ENCODE results near the gene CORO2B. TPM values are rescaled to one million over a fixed set of nuclear protein-coding genes. Genes with fewer than 3 reads are reported as not detected.
"Not testable (repeated sequence)": the region's sequence is repeated elsewhere in the genome, so short reads cannot be mapped to it uniquely, and the experiment has no call there.

CORO2B gene
- total RNA-seq, 1 donor from 2014 or later: 3.4 TPM

DNA sequence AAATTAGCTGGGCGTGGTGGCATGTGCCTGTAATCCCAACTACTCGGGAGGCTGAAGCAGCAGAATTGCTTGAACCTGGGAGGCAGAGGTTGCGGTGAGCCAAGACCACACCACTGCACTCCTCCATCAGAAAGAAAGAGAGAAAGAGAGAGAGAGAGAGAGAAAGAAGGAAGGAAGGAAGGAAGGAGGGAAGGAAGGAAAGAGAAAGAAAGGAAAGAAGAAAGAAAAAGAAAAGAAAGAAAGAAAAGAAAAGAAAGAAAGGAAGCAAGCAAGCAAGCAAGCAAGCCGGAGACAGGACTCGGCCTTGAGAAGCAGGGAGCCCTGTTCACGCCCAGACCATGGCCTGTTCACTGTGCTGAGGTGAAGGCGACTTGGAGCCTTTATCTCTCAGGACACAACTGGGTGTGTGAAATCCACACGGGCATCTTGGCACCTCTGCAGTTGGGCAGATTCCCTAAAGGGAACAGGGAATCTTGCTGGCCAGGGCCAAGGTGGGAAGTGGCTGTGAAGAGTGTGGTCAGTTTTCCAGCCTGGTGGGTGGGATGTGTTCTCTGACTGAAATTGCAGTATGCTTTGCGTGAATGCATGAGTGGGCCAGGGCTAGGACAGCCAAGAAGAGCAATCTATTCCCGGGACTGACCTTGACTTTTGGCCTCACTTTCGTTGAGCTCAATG, 90.3 kb downstream of the CORO2B start:
- DNase-seq (ENCODE audit: low read depth, low spot score): no peak

DNA sequence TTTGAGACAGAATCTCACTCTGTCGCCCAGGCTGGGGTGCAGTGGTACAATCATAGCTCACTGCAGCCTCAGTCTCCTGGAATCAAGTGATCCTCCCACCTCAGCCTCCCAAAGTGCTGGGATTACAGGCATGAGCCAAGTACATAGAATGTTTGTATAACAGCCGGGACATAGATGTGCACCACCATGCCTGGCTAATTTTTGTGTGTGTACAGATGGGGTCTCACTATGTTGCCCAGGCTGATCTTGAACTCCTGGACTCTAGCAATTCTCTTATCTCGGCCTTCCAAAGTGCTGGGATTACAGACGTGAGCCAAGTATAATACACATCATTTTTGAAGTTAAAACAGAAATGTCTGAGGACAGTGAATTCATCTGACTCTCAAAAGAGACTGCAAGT, 93.5 kb downstream of the CORO2B start:
- DNase-seq (ENCODE audit: low read depth, low spot score): no peak

DNA sequence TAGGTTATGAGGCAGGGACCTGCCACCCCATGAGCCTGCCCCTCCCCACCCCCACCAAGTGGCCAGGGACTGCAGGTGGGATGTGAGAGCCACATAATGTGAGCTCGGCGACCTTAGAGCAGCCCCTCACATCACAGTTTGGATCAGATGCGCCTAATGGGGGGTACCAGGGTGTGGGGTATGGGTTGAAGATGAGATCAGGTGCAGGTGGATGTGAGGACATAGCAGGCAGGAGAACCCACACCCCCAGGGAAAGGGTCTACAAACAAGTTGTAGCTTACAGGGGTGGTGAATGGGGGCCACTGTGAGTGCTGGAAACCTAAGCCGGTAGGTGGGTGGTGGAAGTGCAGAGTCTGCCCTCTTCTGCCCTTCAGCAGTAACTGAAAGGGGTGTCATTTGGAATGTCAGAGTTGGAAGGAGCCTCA, 94.0 kb downstream of the CORO2B start:
- no peak for DNase-seq (ENCODE audit: low read depth, low spot score)

DNA sequence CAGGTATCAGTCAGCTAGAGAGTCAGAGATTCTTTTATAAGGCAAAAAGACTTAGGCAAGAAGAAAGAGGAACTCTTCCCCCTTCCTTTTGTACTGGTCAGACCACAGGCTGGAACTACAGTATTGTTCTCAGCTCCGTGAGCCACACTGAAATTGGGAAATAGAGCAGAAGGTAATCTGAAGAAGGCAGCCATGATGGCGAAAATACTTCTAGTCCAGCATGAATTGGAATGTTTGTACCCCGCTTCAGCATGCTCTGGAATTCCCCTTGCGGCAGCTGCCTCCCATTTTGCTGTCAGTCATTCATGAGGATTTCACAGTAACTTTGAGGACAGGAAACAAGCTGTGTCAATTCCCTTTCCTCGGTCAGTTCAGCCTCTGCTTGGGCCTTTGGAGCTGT, 96.2 kb downstream of the CORO2B start:
- no peak for DNase-seq (ENCODE audit: low read depth, low spot score)

DNA sequence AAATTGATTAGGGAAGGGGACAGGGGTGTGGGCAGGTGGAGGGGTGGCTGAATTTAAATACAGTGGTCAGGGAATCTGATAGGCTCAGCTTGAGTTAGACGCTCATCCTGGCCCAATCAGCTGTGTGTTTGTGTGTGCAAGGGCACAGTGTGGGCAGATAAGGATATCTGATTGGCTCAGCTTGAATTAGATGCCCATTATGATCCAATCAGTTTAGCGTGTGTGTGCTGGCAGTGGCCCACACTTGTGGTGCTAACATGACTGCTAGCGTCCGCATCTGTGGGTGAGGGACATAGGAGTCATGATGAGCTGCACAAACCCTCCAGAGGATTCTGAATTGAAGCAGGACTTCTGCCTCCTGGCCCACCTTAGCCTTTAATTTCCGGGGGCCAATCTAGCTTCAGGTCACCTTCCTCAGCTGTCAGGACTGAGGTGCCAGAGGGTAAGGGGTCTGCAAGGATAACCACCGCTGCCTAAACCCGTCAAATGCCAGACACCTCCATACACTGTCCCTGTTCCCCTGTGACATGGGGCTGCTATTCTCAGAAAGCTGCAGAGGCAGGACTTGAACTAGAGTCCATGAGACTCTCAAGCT, 97.3 kb downstream of the CORO2B start:
- no peak for DNase-seq (ENCODE audit: low read depth, low spot score)

DNA sequence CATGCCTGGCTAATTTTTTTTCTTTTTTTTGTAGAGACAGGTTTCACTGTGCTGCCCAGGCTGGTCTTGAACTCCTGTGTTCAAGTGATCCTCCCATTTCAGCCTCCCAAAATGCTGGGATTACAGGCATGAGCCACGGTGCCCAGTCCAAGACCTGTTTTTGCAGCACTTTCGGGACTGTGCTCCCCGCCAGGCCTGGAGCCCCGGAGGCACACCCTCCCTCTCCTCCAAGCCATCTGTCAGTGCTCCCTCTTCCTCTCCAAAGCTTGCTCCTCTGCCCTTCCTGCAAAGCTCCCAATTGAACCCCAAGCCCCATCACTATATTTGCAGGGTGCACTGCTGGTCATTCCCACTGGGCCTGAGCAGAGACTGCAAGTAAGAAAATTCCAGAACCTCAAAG, 98.1 kb downstream of the CORO2B start:
- DNase-seq (ENCODE audit: low read depth, low spot score): no peak

DNA sequence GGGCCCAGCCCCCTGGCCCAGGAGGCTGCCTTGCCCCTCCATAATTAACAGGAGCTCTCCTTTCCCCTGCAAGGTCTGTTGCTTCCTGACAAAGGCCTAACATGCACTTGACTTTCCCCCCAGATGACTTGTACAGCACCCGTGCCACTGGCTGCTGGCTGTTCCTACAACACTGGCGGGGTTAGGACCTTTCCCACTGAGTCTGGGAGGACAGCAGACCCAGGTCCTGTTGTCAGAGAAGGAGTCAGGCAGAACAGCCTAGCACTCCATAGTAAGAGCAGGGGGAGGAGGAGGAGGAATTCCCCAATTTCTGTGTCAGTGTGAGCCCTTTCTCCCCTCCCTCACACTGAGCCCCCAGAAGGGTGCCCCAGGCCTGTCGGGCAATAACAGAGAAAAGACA, 99.2 kb downstream of the CORO2B start:
- no peak for DNase-seq (ENCODE audit: low read depth, low spot score)

DNA sequence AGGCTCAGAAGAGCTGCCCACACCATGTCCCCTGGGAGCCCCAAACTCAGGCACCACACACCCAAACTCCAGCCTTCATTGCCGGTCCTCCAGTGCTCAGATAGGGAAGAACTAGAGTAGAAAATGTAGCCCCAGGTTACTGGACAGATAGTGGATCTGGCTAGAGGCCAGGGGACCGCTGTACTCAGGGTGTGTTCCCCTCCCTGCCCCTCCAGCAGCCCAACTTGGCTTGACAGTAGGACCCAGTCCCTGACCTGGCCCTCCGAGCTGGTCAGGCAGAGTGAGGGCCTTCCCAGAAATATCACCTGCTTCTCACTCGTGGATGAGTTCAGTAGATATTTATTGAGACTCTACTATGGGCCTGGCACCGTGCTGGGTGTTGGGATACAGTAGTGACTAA, 100.0 kb downstream of the CORO2B start:
- DNase-seq (ENCODE audit: low read depth, low spot score): no peak

DNA sequence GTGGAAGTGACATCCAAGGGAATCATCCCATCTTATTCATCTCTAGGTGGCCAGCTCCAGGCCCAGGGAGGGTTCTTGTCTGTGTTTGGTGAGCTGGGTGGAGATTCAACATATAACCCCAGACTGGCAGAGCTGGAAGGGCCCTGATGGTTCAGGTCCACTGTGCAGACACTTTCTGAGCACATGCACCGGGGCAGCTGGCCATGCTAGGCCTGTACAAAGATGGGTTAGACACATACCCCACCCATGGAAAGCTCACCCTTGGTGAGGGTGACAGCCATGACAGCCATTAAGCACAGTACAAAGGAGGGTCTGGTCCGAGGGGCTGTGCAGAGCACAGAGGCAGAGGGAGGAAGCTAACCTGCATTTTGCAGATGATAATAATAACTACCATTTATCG, 100.4 kb downstream of the CORO2B start:
- DNase-seq (ENCODE audit: low read depth, low spot score): no peak

DNA sequence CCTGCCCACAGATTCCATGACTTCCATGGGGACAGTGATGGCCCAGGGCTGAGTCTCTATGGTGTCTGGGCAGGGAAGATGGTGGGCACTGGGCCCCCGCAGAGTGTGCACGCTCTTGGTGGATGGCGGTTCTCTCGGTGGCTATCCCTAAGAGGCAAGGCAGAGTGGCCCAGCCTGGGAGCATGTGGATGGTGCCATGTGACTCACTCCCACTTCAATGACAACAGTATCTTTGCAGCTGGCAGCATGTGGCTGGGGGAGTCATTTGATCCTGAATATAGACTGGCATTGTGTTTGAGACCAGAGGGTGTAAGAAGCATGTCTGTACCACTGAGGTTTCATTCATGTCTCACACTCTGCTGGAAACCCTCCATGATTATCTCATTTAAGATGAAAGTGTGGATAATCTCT, 101.2 kb downstream of the CORO2B start:
- no peak for DNase-seq (ENCODE audit: low read depth, low spot score)

DNA sequence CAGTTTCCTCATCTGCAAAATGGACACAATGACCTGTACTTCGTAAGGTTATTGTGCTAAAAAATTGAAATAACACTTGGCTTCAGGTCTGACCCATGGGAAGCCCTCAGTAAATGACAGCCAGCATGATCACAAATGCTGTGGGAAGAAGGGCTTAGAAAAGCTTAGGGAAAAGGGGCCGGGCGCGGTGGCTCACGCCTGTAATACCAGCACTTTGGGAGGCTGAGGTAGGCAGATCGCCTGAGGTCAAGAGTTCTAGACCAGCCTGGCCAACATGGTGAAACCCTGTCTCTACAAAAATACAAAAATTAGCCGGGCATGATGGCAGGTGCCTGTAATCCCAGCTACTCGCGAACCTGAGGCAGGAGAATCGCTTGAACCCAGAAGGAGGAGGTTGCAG, 102.0 kb downstream of the CORO2B start:
- DNase-seq (ENCODE audit: low read depth, low spot score): not testable (repeated sequence)

DNA sequence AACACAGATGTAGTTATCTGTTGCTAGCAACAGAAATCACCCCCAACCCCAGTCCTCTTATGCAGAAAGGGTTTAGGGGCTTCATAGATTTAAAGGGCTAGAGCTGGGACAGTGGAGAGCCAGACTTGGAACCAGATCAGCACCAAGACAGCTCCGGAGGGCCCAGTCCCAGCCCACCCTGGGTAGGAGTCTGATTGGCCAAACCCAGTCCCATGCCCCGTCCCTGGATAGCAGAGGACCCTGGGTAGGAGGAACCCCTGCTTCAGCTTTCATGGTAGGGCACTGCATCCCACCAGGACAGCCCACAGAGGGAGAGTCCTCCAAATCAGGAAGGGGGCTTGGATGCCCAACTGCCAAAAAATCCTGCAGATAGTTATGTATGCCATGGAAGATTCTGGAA, 103.0 kb downstream of the CORO2B start:
- no peak for DNase-seq (ENCODE audit: low read depth, low spot score)

DNA sequence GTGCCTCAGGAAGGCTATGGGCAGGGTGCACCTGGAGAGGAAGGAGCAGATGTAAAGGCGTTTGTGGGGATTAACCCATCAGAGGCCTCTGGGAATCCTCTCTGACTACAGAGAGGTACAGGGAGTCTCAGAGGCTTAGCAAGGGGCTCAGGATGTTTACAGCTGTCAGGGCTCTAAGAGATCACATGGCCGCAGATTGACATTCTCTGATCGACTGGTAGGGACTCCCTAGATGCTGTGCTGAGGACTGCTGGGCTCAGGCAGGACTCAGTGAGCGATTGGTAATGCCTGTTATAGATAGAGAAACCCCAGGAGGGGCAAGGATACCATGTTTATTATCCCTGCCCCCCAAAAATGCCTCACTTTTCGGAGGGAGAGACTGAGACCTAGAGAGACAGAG, 103.5 kb downstream of the CORO2B start:
- no peak for DNase-seq (ENCODE audit: low read depth, low spot score)

DNA sequence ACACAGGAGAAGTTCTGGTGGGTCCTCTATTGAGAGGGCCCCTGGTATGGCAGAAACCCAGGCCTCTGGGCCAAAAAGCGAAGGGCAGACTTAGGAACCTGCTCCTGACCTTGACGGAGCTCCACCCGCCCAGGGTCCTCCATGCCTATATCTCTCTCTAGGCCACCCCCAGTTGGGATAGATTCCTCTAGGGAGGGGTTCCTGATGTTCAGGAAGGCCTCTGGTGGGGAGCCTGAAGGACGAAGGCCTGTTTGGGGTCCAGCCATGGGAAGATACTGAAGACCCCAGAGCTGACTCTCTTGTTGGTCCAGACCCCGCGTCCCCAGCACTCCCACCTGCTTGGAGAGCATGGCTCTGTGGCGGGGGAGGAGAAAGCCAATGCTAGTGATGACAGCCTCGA, 104.2 kb downstream of the CORO2B start:
- DNase-seq (ENCODE audit: low read depth, low spot score): no peak

DNA sequence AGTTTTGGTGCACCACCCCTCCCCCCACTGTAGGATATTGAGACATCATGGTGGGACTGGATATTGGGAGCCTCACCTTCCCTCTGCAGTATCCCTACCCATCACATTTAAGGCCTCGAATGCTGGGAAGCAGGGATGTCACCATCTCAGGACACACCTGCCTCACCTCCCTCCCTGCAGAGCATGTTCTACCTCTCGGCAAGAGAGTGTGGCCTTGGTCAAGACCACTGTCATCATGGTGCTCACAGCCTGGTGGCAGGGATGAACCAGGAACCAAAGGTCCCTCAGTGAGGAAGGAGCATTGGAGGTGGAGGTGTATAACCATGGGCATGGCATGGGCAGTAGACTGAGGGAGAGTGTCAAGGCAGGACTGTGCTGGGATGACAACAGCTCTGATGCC, 104.8 kb downstream of the CORO2B start:
- DNase-seq (ENCODE audit: low read depth, low spot score): no peak

DNA sequence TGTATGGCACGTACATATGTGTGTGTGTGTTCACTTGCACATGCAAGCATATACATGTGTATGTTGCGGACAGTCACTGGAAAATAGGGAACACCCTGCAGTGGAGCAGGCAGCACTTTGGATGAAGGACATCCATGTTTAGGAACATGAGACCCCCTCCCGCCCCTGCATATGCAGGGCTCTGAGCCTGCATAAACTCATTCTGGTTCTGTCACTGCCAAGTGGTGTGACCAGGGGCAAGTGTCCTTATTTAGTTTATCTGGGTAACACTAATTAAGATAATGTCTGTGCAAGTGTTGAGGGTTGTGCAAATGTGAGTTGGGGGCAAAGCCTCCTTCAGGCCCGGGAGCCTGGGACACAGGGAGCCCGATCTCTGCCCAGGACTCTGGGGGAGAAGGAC, 105.7 kb downstream of the CORO2B start:
- DNase-seq (ENCODE audit: low read depth, low spot score): no peak

DNA sequence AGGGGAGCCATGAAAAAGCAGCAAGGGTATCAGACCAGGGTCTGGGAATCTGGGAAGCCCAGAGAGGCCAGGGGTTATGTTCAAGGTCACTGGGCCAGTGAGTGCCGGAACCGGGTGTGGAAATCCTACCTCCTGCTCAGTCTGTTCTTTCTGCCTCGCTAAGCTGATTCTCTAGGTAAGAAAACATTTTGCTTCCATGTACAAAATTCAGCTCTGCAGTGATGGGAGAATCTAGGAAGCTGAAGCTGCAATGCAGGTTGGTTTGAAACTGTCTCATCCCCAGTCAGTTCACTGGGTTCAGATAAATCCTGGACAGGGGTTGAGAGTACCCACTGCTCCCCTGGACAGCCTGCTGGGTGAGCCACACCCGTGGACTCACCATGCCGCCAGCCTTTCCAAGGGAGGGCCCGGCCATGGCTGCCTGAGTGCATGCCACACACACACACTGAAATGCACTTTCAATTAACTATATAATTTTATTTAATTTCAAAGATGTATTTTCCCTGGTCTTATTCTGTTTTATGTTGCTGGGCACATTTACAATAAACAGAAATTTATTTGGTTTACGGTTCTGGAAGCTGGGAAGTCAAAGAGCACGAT, 108.4 kb downstream of the CORO2B start:
- DNase-seq (ENCODE audit: low read depth, low spot score): no peak

DNA sequence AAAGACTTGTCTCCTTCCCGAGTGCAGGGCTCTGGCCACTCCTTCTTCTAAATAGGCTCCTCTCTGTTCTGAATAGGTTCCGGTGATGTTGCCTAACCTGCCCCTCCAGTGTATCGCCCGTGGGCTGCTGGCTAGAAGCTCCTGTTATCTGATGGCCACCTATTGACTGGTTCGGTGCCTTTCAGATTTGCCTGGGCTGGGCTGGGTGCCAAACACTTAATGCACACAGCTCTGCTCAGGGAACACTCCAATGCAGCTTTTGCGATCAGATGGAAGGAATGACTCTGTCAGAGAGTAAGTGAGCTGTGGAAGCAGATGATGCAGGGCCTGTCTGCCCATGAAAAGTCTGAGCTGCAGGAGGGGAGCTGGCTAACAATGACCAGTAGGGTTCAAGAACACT, 112.9 kb downstream of the CORO2B start:
- DNase-seq (ENCODE audit: low read depth, low spot score): no peak

DNA sequence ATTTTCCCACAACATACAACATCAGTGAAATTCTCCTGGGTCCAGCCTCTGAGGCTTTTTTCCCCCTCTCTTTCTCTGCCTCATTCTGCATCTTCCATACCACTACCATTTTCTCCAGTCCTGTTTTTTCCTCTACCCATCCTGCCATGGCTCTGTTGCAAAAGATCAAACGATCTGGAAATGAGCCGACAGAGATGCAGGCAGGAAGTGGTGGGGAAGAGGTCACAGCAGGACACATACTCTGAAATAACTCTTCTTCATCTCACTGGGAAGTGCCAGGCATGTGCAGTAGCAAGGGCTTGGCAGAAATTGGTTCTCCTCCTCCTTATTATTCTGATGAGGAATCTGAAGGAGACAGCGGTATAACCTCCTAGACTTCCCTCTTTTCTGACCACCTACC, 114.3 kb downstream of the CORO2B start:
- no peak for DNase-seq (ENCODE audit: low read depth, low spot score)

DNA sequence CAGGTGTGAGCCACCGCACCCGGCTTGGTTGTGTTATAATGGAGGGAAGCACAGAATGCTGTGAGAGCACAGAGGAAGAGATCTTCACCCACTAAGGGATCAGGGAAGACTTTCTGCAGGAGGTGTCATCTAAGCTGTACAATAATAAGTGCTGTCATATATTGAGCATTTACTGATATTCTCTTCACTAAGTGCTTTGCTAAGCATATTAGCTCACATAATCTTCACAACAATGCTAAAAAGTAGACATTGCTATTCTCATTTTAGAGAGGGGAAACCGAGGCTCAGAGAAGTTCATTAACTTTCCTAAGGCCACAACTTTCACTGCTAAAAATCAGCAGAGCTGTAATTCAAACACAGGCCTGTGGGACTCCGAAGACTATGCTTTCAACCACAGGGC, 115.3 kb downstream of the CORO2B start:
- no peak for DNase-seq (ENCODE audit: low read depth, low spot score)

DNA sequence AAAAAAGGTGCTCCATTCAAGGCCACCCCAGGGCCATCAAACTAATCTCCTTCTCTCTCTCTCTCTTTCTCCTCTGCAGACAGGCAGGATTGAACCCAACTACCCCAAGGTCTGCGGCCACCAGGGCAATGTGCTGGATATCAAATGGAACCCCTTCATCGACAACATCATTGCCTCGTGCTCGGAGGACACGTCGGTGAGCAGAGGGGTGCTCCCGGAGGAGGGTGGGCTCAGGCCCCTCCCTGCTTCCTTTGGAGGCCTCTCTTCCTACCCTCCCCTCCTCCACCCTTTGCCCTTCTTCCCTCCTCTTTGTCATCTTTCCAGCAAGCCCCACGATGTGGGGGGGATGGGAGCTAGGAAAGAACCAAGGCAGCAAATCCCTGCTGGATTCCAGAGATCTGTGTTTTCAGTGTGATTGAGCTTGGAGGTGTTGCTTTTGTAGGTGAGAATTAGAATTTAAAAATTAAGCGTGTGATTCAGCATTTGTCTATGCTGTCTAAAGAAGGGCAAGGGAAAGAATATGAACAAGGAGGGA, 116.3 kb downstream of the CORO2B start:
- DNase-seq (ENCODE audit: low read depth, low spot score): no peak

DNA sequence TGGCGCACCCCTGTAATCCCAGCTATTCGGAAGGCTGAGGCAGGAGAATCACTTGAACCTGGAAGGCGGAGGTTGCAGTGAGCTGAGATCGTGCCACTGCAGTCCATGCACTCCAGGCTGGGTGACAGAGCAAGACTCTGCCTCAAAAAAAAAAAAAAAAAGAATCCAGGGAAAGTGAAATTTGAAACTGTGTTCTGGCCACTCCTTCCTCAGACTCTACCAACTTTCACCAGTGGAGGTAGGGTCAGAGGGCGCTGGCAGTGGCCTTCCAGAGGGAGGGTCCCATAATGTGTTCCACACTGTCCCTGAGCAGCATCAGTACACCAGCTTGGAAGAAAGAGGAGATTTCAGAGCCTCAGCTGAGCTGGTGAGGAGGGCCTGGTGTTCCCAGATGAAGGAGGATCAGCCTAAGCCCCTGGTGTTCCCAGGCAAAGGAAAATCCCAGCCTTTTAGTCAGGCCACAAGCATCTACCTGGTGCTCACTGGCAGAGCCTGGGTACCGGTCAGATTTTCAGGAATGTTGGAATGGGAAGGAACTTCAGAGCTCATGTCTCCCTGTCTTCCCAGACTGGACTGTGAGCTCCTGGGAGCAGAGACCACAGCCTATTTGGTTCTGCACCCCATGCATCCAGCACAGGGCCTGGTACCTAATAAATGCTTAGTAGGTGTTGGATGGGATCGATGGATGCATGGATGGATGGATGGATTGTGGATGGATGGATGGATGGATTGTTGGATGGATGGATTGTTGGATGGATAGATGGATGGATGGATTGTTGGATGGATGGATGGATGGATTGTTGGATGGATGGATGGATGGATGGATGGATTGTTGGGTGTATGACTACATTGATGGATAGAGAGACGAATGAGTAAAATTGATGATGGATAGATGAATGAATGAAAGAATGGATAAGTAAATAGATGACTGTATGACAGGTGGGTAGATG, 117.9 kb downstream of the CORO2B start:
- no peak for DNase-seq (ENCODE audit: low read depth, low spot score)
